DOHH2 (cell line): Measurements from ENCODE around the gene ISCA1.

Source experiments
- CTCF ChIP-seq: fragments of 200-600 bp; sonication (generic); IDR thresholded peaks from one replicate; pipeline ENCODE4 v1.5.1; 2014; ENCODE audit warnings: antibody characterized with exemption, mild to moderate bottlenecking, low read depth, low read length; ENCODE audit not compliant: poor library complexity, severe bottlenecking
- EZH2phosphoT487 ChIP-seq: fragments of 200-600 bp; sonication (generic); IDR thresholded peaks from 2 replicates; pipeline ENCODE4 v1.6.1; 2017; ENCODE audit warnings: borderline replicate concordance, mild to moderate bottlenecking, antibody characterized with exemption, low read length, moderate library complexity, mixed read lengths

- TF ChIP-seq CTCF (no peak), EZH2phosphoT487 (no peak)
Measured at GRCh38 chr9:86286278-86286677, 3.9 kb upstream of the ISCA1 start.
